GM23338 (cell line): Measurements from ENCODE around the gene TOR1B. TPM values are rescaled to one million over a fixed set of nuclear protein-coding genes. Genes with fewer than 3 reads are reported as not detected.
"Not testable (repeated sequence)": the region's sequence is repeated elsewhere in the genome, so short reads cannot be mapped to it uniquely, and the experiment has no call there.

ENCODE experiments used
- ATAC-seq: fragments of 200-7000 bp; cut with Tn5 transposase; 3 replicates; pipeline ENCODE4 v1.9.1; 2020
- DNase-seq: peaks from one replicate; pipeline ENCODE4 v3.0.0-alpha.2; 2015; ENCODE audit warnings: low spot score
- H2AFZ ChIP-seq: fragments of 200-600 bp; sonication (generic); 2 replicates; pipeline ENCODE4 v1.8.0; 2016; ENCODE audit warnings: antibody characterized with exemption, mild to moderate bottlenecking, moderate library complexity
- H3F3A ChIP-seq: fragments of 200-600 bp; sonication (generic); replicated peaks from 2 replicates; pipeline ENCODE4 v1.8.0; 2017; ENCODE audit warnings: antibody characterized with exemption, mixed run types, low read depth
- H3K27ac ChIP-seq: fragments of 200-600 bp; sonication (generic); 2 replicates; pipeline ENCODE4 v1.6.1; 2016; ENCODE audit warnings: low read depth
- H3K27me3 ChIP-seq: fragments of 200-600 bp; sonication (generic); 2 replicates; pipeline ENCODE4 v1.8.0; 2016; ENCODE audit warnings: mild to moderate bottlenecking, mixed run types, moderate library complexity; ENCODE audit not compliant: insufficient read depth
- H3K36me3 ChIP-seq: fragments of 200-600 bp; sonication (generic); 2 replicates; pipeline ENCODE4 v1.8.0; 2016; ENCODE audit warnings: mild to moderate bottlenecking; ENCODE audit not compliant: insufficient read depth
- H3K4me1 ChIP-seq: fragments of 200-600 bp; sonication (generic); 2 replicates; pipeline ENCODE4 v1.8.0; 2016; ENCODE audit warnings: mild to moderate bottlenecking, moderate library complexity; ENCODE audit not compliant: insufficient read depth
- H3K4me2 ChIP-seq: fragments of 200-600 bp; sonication (generic); 2 replicates; pipeline ENCODE4 v1.7.1; 2017; ENCODE audit warnings: mixed run types
- H3K4me3 ChIP-seq: fragments of 200-600 bp; sonication (generic); 2 replicates; pipeline ENCODE4 v1.6.1; 2016; ENCODE audit warnings: mixed run types
- H3K79me2 ChIP-seq: fragments of 200-600 bp; sonication (generic); replicated peaks from 2 replicates; pipeline ENCODE4 v1.8.0; 2017; ENCODE audit warnings: mild to moderate bottlenecking; ENCODE audit not compliant: insufficient read depth
- H3K9me2 ChIP-seq: fragments of 200-600 bp; sonication (generic); 2 replicates; pipeline ENCODE4 v1.8.0; 2017; ENCODE audit not compliant: insufficient read depth
- H4K20me1 ChIP-seq: fragments of 200-600 bp; sonication (generic); replicated peaks from 2 replicates; pipeline ENCODE4 v1.8.0; 2017; ENCODE audit warnings: mild to moderate bottlenecking; ENCODE audit not compliant: insufficient read depth
- H3K27ac Mint-ChIP-seq: 2 replicates; pipeline ENCODE4 v1.8.0; 2020; ENCODE audit warnings: inconsistent platforms, mild to moderate bottlenecking, moderate library complexity, mixed read lengths
- H3K27me3 Mint-ChIP-seq: 3 replicates; pipeline ENCODE4 v1.8.0; 2022; ENCODE audit warnings: low read depth, mild to moderate bottlenecking, moderate library complexity, mixed read lengths, inconsistent platforms; ENCODE audit not compliant: insufficient read depth, poor library complexity
- H3K36me3 Mint-ChIP-seq: 3 replicates; pipeline ENCODE4 v1.8.0; 2021; ENCODE audit warnings: low read depth, mild to moderate bottlenecking, inconsistent platforms, moderate library complexity, mixed read lengths
- H3K4me1 Mint-ChIP-seq: 3 replicates; pipeline ENCODE4 v1.8.0; 2020; ENCODE audit warnings: mild to moderate bottlenecking, inconsistent platforms, mixed read lengths
- H3K4me3 Mint-ChIP-seq: 3 replicates; pipeline ENCODE4 v1.8.0; 2021; ENCODE audit warnings: moderate library complexity, mild to moderate bottlenecking, inconsistent platforms, mixed read lengths
- H3K9me3 Mint-ChIP-seq: 3 replicates; pipeline ENCODE4 v1.8.0; 2020; ENCODE audit warnings: moderate library complexity, mild to moderate bottlenecking, inconsistent platforms, mixed read lengths
- CREB1 ChIP-seq: fragments of 250-450 bp; sonication (Bioruptor Pico); IDR thresholded peaks from 2 replicates; pipeline ENCODE4 v1.5.0; 2020; ENCODE audit warnings: low read depth, mild to moderate bottlenecking, moderate library complexity
- CTCF ChIP-seq, 2 experiments: fragments of 200-600 bp in 1 of 2; sonication (generic) in 1 of 2; conservative IDR thresholded peaks; 2 replicates each; pipeline versions ENCODE4 v1.5.1 to v1.6.1; 2016 to 2017; ENCODE audit warnings: antibody characterized with exemption in 2 of 2, low read depth in 2 of 2, mild to moderate bottlenecking in 2 of 2, moderate library complexity in 1 of 2
- EZH2 ChIP-seq: fragments of 200-600 bp; sonication (generic); IDR thresholded peaks from one replicate; pipeline ENCODE4 v1.8.0; 2017; ENCODE audit warnings: antibody characterized with exemption, mild to moderate bottlenecking, low read depth; ENCODE audit not compliant: unreplicated experiment
- EZH2phosphoT487 ChIP-seq: fragments of 200-600 bp; sonication (generic); IDR thresholded peaks from one replicate; pipeline ENCODE4 v1.8.1; 2018; ENCODE audit warnings: antibody characterized with exemption; ENCODE audit not compliant: unreplicated experiment
- NANOG ChIP-seq: IDR thresholded peaks from 2 replicates; pipeline ENCODE4 v1.6.1; 2016; ENCODE audit warnings: antibody characterized with exemption, borderline replicate concordance
- POLR2AphosphoS5 ChIP-seq: IDR thresholded peaks from 2 replicates; pipeline ENCODE4 v1.6.1; 2016; ENCODE audit warnings: antibody characterized with exemption, low read depth
- STAT1 ChIP-seq: IDR thresholded peaks from one replicate; pipeline ENCODE4 v1.6.1; 2016; ENCODE audit warnings: antibody characterized with exemption; ENCODE audit not compliant: unreplicated experiment
- ZNF114 ChIP-seq: fragments of 250-450 bp; sonication (Bioruptor Pico); IDR thresholded peaks from 2 replicates; pipeline ENCODE4 v1.5.0; 2020; ENCODE audit warnings: mild to moderate bottlenecking, moderate library complexity
- polyA plus RNA-seq: library from polyadenylated mRNA; unstranded; fragments of >200 nt; fragmentation: Nextera tagmentation; extraction: Ambion mirVana; gene quantifications from 2 replicates; pipeline ENCODE4 v1.2.1, GENCODE V29; 2016
- total RNA-seq: library from RNA; depleted of rRNA; stranded (reverse); fragments of >200 nt; shearing (Covaris generic); gene quantifications from 2 replicates; pipeline ENCODE4 v1.2.3, GENCODE V29; 2014
- TF ChIP-seq, protein P1 (sequence below): IDR thresholded peaks from 2 replicates; pipeline ENCODE4 v1.6.1; 2016; ENCODE audit warnings: antibody characterized with exemption
- TF ChIP-seq, protein P2 (sequence below): fragments of 250-450 bp; sonication (Bioruptor Pico); IDR thresholded peaks from 2 replicates; pipeline ENCODE4 v1.5.0; 2020; ENCODE audit warnings: mild to moderate bottlenecking, moderate library complexity

The TOR1B gene
- total and polyA plus RNA-seq, 2 experiments from 2014 or later = 10.6 to 42.4 TPM

DNA sequence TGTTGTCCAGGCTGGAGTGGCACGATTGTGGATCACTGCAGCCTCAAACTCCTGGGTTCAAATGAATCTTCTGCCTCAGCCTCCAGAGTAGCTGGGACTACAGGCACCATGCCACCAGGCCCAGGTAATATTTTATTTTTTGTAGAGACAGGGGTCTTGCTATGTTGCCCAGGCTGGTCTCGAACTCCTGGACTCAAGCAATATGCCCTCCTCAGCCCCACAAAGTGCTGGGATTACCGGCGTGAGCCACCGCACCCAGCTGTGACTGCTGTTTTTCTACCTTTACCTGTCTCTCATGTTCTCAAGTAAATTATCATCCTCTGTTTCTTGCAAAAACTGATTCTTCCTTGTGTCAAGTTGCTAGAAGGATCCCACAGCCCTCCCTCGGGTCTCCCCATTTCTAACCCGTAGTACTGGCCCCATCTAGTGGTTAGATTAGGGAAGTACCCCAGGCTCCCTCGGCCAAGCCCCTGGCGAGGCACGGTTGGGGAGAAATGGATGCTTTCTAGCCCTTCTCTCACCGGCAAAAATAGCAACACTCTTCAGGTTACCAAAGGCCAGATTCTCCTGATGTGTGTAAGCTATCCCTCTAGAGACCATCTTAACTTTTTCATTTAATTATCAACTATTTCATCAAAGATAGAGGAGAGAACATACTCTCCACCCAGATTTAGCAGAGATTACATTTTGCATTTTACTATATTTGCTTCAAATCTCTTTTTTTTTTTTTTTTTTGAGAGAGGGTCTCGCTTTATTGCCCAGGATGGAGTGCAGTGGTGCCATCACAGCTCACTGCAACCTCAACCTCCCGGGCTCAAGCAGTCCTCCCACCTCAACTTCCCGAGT is 19.2 kb upstream of the TOR1B start (continued):
- peak; percentile 93 to 96 for TF ChIP-seq CTCF (conservative IDR thresholded peaks at IDR 0.05; ENCODE audit: low read depth in 2 of 2)
- no peak for TF ChIP-seq STAT1
- no peak for TF ChIP-seq CREB1 (CRISPR knock-in tag)
- no peak for TF ChIP-seq ZNF114 (CRISPR knock-in tag)

DNA sequence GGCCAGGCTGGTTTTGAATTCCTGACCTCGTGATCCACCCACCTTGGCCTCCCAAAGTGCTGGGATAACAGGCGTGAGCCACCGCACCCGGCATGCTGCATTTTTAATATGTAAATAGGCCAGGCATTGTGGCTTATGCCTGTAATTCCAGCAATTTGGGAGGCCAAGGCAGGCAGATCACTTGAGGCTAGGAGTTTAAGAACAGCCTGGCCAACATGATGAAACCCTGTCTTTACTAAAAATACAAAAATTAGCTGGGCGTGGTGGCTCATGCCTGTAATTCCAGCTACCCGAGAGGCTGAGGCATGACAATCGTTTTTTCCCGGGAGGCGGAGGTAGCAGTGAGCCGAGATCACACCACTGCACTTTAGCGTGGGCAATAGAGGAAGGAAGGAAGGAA is 18.0 kb upstream of the TOR1B start:
- not testable (repeated sequence) for H3K4me3 ChIP-seq, H3K27ac Mint-ChIP-seq, H3K4me1 ChIP-seq, H3K4me3 Mint-ChIP-seq, H3K9me2 ChIP-seq, H3K27ac ChIP-seq, H3K4me1 Mint-ChIP-seq, H2AFZ ChIP-seq, H3K36me3 ChIP-seq, H3K4me2 ChIP-seq, H3K27me3 Mint-ChIP-seq, DNase-seq, H3K36me3 Mint-ChIP-seq, H3F3A ChIP-seq, H4K20me1 ChIP-seq, H3K27me3 ChIP-seq, ATAC-seq, H3K9me3 Mint-ChIP-seq, H3K79me2 ChIP-seq

DNA sequence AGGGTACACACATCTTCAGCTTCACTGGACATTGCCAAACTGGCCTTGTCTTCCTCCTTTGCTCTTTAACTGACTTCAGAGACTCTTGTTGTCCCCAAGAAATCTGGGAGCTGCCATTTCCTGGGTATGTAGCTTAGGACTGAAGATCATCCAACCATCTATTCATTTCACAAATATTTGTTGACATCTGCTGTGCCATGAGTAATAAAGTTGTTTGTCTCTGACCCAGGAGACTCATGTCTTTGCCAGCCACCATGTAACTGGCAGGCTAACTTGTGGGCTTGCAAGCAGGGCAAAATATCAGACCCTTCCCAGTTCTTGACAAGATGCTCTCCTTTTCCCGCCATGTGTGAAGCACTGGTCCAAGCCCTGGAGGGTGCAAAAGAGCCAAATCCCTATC is 17.1 kb upstream of the TOR1B start:
- Histone ChIP-seq H3K27ac (no peak overlapping the region), H2AFZ (no peak overlapping the region), H4K20me1 (no peaks in the 10 kb centered on the region; the same call in 1 of the 2 replicates), H3K9me2 (no peaks in the 10 kb centered on the region), H3K79me2 (no peaks in the 10 kb centered on the region), H3K4me1 (no peaks in the 10 kb centered on the region), H3K36me3 (no peaks in the 10 kb centered on the region), H3K27me3 (no peaks in the 10 kb centered on the region), H3K4me3 (no peak overlapping the region), H3K4me2 (no peak overlapping the region), H3F3A (no peaks in the 10 kb centered on the region)
- no peak overlapping the region for H3K4me3 Mint-ChIP-seq
- H3K9me3 Mint-ChIP-seq = no peaks in the 10 kb centered on the region; the same call in 2 of the 3 replicates
- no peaks in the 10 kb centered on the region for H3K36me3 Mint-ChIP-seq
- no peak overlapping the region for H3K27ac Mint-ChIP-seq
- DNase-seq (no peak), ATAC-seq (no peak)
- no peaks in the 10 kb centered on the region for H3K4me1 Mint-ChIP-seq
- peaks cover 4% of the 10 kb centered on the region for H3K27me3 Mint-ChIP-seq
- TF ChIP-seq, protein P1, sequence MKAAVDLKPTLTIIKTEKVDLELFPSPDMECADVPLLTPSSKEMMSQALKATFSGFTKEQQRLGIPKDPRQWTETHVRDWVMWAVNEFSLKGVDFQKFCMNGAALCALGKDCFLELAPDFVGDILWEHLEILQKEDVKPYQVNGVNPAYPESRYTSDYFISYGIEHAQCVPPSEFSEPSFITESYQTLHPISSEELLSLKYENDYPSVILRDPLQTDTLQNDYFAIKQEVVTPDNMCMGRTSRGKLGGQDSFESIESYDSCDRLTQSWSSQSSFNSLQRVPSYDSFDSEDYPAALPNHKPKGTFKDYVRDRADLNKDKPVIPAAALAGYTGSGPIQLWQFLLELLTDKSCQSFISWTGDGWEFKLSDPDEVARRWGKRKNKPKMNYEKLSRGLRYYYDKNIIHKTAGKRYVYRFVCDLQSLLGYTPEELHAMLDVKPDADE = no peak
- TF ChIP-seq EZH2 (no peak), NANOG (no peak), CREB1 (CRISPR knock-in tag) (no peak), EZH2phosphoT487 (no peak), POLR2AphosphoS5 (no peak), ZNF114 (CRISPR knock-in tag) (no peak)
- TF ChIP-seq, protein P2, sequence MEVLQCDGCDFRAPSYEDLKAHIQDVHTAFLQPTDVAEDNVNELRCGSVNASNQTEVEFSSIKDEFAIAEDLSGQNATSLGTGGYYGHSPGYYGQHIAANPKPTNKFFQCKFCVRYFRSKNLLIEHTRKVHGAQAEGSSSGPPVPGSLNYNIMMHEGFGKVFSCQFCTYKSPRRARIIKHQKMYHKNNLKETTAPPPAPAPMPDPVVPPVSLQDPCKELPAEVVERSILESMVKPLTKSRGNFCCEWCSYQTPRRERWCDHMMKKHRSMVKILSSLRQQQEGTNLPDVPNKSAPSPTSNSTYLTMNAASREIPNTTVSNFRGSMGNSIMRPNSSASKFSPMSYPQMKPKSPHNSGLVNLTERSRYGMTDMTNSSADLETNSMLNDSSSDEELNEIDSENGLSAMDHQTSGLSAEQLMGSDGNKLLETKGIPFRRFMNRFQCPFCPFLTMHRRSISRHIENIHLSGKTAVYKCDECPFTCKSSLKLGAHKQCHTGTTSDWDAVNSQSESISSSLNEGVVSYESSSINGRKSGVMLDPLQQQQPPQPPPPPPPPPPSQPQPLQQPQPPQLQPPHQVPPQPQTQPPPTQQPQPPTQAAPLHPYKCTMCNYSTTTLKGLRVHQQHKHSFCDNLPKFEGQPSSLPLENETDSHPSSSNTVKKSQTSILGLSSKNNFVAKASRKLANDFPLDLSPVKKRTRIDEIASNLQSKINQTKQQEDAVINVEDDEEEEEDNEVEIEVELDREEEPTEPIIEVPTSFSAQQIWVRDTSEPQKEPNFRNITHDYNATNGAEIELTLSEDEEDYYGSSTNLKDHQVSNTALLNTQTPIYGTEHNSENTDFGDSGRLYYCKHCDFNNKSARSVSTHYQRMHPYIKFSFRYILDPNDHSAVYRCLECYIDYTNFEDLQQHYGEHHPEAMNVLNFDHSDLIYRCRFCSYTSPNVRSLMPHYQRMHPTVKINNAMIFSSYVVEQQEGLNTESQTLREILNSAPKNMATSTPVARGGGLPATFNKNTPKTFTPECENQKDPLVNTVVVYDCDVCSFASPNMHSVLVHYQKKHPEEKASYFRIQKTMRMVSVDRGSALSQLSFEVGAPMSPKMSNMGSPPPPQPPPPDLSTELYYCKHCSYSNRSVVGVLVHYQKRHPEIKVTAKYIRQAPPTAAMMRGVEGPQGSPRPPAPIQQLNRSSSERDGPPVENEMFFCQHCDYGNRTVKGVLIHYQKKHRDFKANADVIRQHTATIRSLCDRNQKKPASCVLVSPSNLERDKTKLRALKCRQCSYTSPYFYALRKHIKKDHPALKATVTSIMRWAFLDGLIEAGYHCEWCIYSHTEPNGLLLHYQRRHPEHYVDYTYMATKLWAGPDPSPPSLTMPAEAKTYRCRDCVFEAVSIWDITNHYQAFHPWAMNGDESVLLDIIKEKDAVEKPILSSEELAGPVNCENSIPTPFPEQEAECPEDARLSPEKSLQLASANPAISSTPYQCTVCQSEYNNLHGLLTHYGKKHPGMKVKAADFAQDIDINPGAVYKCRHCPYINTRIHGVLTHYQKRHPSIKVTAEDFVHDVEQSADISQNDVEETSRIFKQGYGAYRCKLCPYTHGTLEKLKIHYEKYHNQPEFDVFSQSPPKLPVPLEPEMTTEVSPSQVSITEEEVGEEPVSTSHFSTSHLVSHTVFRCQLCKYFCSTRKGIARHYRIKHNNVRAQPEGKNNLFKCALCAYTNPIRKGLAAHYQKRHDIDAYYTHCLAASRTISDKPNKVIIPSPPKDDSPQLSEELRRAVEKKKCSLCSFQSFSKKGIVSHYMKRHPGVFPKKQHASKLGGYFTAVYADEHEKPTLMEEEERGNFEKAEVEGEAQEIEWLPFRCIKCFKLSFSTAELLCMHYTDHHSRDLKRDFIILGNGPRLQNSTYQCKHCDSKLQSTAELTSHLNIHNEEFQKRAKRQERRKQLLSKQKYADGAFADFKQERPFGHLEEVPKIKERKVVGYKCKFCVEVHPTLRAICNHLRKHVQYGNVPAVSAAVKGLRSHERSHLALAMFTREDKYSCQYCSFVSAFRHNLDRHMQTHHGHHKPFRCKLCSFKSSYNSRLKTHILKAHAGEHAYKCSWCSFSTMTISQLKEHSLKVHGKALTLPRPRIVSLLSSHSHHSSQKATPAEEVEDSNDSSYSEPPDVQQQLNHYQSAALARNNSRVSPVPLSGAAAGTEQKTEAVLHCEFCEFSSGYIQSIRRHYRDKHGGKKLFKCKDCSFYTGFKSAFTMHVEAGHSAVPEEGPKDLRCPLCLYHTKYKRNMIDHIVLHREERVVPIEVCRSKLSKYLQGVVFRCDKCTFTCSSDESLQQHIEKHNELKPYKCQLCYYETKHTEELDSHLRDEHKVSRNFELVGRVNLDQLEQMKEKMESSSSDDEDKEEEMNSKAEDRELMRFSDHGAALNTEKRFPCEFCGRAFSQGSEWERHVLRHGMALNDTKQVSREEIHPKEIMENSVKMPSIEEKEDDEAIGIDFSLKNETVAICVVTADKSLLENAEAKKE = no peak
